GM12878 (cell line): ENCODE data around the gene ANP32D. TPM values are rescaled to one million over a fixed set of nuclear protein-coding genes. Genes with fewer than 3 reads are reported as not detected.

ENCODE experiments used
- ATAC-seq: fragments of 200-7000 bp; cut with Tn5 transposase; 3 replicates; pipeline ENCODE4 v1.9.1; 2020; ENCODE audit warnings: mild to moderate bottlenecking, moderate library complexity
- BruUV-seq: library from RNA; stranded (reverse); fragments of 400-500 nt; replicated peaks from 2 replicates; lab custom pipeline; 2021; lab: Mats Ljungman, UMichigan
- CTCF ChIA-PET: fragments of 300-600 bp; sonication (Branson Sonifier 250); formaldehyde crosslinking; extraction: SDS; loops from one replicate; lab custom pipeline; 2021; ENCODE audit warnings: inconsistent platforms; lab: Yijun Ruan, JAX
- POLR2A ChIA-PET: fragments of 350-600 bp; formaldehyde crosslinking; extraction: SDS; loops from one replicate; lab custom pipeline; 2021; ENCODE audit warnings: inconsistent platforms; lab: Charles Lee
- RAD21 ChIA-PET: fragments of 300-600 bp; sonication (Branson Sonifier 250); formaldehyde crosslinking; loops from one replicate; lab custom pipeline; 2023; ENCODE audit warnings: antibody characterized with exemption; ENCODE audit not compliant: unreplicated experiment; lab: Charles Lee
- SMC1A ChIA-PET: fragments of 300-600 bp; sonication (Branson Sonifier 250); formaldehyde crosslinking; loops from one replicate; lab custom pipeline; 2023; ENCODE audit not compliant: unreplicated experiment, uncharacterized antibody; lab: Charles Lee
- DNase-seq: peaks from one replicate; pipeline ENCODE4 v3.0.0-alpha.2; 2011; ENCODE audit warnings: low read depth, low spot score
- FAIRE-seq: peaks from 3 replicates; lab custom pipeline; 2011; peaks lifted over from hg19 to GRCh38; lab: Jason Lieb, UNC
- H2AFZ ChIP-seq: 2 replicates; pipeline ENCODE4 v1.6.0; 2011; ENCODE audit warnings: low read depth, low read length, control low read depth; ENCODE audit not compliant: control insufficient read depth
- H3K27ac ChIP-seq: 2 replicates; pipeline ENCODE4 v1.5.1; 2011; ENCODE audit warnings: control low read depth; ENCODE audit not compliant: control insufficient read depth, insufficient read depth
- H3K27me3 ChIP-seq, 2 experiments: replicated peaks in 1 of 2; 2 replicates each; pipeline versions ENCODE4 v1.6.0 to v1.6.1; 2011; ENCODE audit warnings: low read length in 1 of 2; ENCODE audit not compliant: control insufficient read depth in 2 of 2, insufficient read depth in 2 of 2
- H3K36me3 ChIP-seq, 2 experiments: 2 replicates each; pipeline ENCODE4 v1.5.1; 2011; ENCODE audit warnings: low read length in 1 of 2; ENCODE audit not compliant: control insufficient read depth in 2 of 2, insufficient read depth in 2 of 2
- H3K4me1 ChIP-seq: 2 replicates; pipeline ENCODE4 v1.6.1; 2011; ENCODE audit warnings: mild to moderate bottlenecking, low read length, moderate library complexity, mixed read lengths; ENCODE audit not compliant: control insufficient read depth, insufficient read depth
- H3K4me2 ChIP-seq: 2 replicates; pipeline ENCODE4 v1.6.0; 2011; ENCODE audit warnings: control low read depth; ENCODE audit not compliant: control insufficient read depth, insufficient read depth
- H3K4me3 ChIP-seq: fragments of 200-600 bp; sonication (generic); 2 replicates; pipeline ENCODE4 v1.5.1; 2016
- H3K79me2 ChIP-seq: 2 replicates; pipeline ENCODE4 v1.6.0; 2011; ENCODE audit warnings: low read length; ENCODE audit not compliant: control insufficient read depth, insufficient read depth
- H3K9ac ChIP-seq: 2 replicates; pipeline ENCODE4 v1.8.0; 2011; ENCODE audit warnings: low read length, control low read depth, mixed read lengths; ENCODE audit not compliant: control insufficient read depth, insufficient read depth
- H3K9me3 ChIP-seq: replicated peaks from 3 replicates; pipeline ENCODE4 v1.5.1; 2011; ENCODE audit warnings: mild to moderate bottlenecking, low read length; ENCODE audit not compliant: control insufficient read depth, insufficient read depth
- H4K20me1 ChIP-seq: 2 replicates; pipeline ENCODE4 v1.6.0; 2011; ENCODE audit not compliant: control insufficient read depth, insufficient read depth
- BACH1 ChIP-seq: fragments of 450-650 bp; IDR thresholded peaks from 2 replicates; pipeline ENCODE4 v1.6.1; 2017; ENCODE audit warnings: mild to moderate bottlenecking, borderline replicate concordance
- CHD2 ChIP-seq: IDR thresholded peaks from 2 replicates; pipeline ENCODE4 v1.6.1; 2011; ENCODE audit warnings: low read depth, low read length, improper control_type of control experiment, borderline replicate concordance
- JUNB ChIP-seq: IDR thresholded peaks from 2 replicates; pipeline ENCODE4 v1.6.1; 2016; ENCODE audit warnings: antibody characterized with exemption, mild to moderate bottlenecking
- MEF2A ChIP-seq: IDR thresholded peaks from 2 replicates; pipeline ENCODE4 v1.6.1; 2011; ENCODE audit warnings: low read depth, mild to moderate bottlenecking, low read length, moderate library complexity; ENCODE audit not compliant: insufficient read depth
- MEF2B ChIP-seq: fragments of 450-650 bp; IDR thresholded peaks from 2 replicates; pipeline ENCODE4 v1.6.1; 2018; ENCODE audit warnings: mild to moderate bottlenecking, moderate library complexity; ENCODE audit not compliant: partially characterized antibody, poor library complexity, severe bottlenecking
- NBN ChIP-seq: fragments of 450-650 bp; IDR thresholded peaks from 2 replicates; pipeline ENCODE4 v1.6.1; 2016
- PRDM15 ChIP-seq: fragments of 450-650 bp; formaldehyde crosslinking; IDR thresholded peaks from 2 replicates; pipeline ENCODE4 v1.4.0; 2020; ENCODE audit warnings: mild to moderate bottlenecking, moderate library complexity
- SMAD1 ChIP-seq: fragments of 450-650 bp; IDR thresholded peaks from 2 replicates; pipeline ENCODE4 v1.6.1; 2018; ENCODE audit warnings: mild to moderate bottlenecking, low read depth; ENCODE audit not compliant: partially characterized antibody
- SMAD5 ChIP-seq: IDR thresholded peaks from 2 replicates; pipeline ENCODE4 v1.6.1; 2016; ENCODE audit warnings: antibody characterized with exemption, low read depth
- TBL1XR1 ChIP-seq: IDR thresholded peaks from 2 replicates; pipeline ENCODE4 v1.6.1; 2012; ENCODE audit warnings: low read depth, low read length, improper control_type of control experiment
- TCF7 ChIP-seq: IDR thresholded peaks from 2 replicates; pipeline ENCODE4 v1.6.1; 2014; ENCODE audit warnings: antibody characterized with exemption, borderline replicate concordance
- YY1 ChIP-seq: IDR thresholded peaks from 2 replicates; pipeline ENCODE4 v1.6.1; 2011; ENCODE audit warnings: low read depth, mild to moderate bottlenecking, low read length
- whole genome bisulfite sequencing: methylation state at CpG from one replicate; pipeline ENCODE4 v1.1.6; 2016; ENCODE audit warnings: low lambda C conversion rate; ENCODE audit not compliant: insufficient replicate concordance, insufficient coverage; ENCODE audit errors: missing lambda C conversion rate; 5-methylcytosine and 5-hydroxymethylcytosine counted together
- in situ Hi-C: fragments of 300-500 bp; cut with MboI; formaldehyde crosslinking; loops from 9 replicates; pipeline ENCODE4 v1.14.3; 2018; ENCODE audit warnings: mixed read lengths
- intact Hi-C: fragments of 100-400 bp; cut with micrococcal nuclease; formaldehyde crosslinking; loops from one replicate; pipeline ENCODE4 v1.14.2; 2022; ENCODE audit not compliant: unreplicated experiment
- polyA plus RNA-seq, 11 experiments: library from polyadenylated mRNA; depleted of rRNA in 4 of 11; unstranded in 6 of 11; stranded (reverse) in 5 of 11; fragments of >200 nt; fragmentation: Nextera tagmentation in 4 of 11; fragmentation: Illumina TruSeq in 1 of 11; extraction: Ambion mirVana in 4 of 11; extraction: Trizol in 1 of 11; gene quantifications; 1 replicate in 1 of 11; 2 replicates in 10 of 11; pipeline versions ENCODE4 v1.2.1 to v1.2.3, GENCODE V29; 2011 to 2016; ENCODE audit warnings: inconsistent platforms in 2 of 11, missing spikeins in 2 of 11, low read depth in 1 of 11
- total RNA-seq, 4 experiments: library from RNA; depleted of rRNA in 3 of 4; stranded (reverse); fragments of >200 nt in 3 of 4; fragmentation: Illumina TruSeq in 1 of 4; extraction: Trizol in 1 of 4; gene quantifications; 2 replicates each; pipeline versions ENCODE4 v1.2.1 to v1.2.3, GENCODE V29; 2013 to 2021
- TF ChIP-seq, protein P1 (sequence below): fragments of 450-650 bp; IDR thresholded peaks from 2 replicates; pipeline ENCODE4 v1.6.1; 2018; ENCODE audit warnings: borderline replicate concordance, mild to moderate bottlenecking; ENCODE audit not compliant: partially characterized antibody
- TF ChIP-seq, protein P2 (sequence below): IDR thresholded peaks from 2 replicates; pipeline ENCODE4 v1.6.1; 2012; ENCODE audit warnings: low read depth, low read length, improper control_type of control experiment
- TF ChIP-seq, protein P3 (sequence below): IDR thresholded peaks from 2 replicates; pipeline ENCODE4 v1.6.1; 2011; ENCODE audit warnings: borderline replicate concordance, low read depth, mild to moderate bottlenecking, moderate library complexity, mixed read lengths, low read length; ENCODE audit not compliant: insufficient read depth; ENCODE audit errors: extremely low read length

Gene ANP32D
- total and polyA plus RNA-seq, 10 of the 15 experiments (the other 5 are each of a cell fraction or from before 2014, with no cell fraction given), result not detected

DNA sequence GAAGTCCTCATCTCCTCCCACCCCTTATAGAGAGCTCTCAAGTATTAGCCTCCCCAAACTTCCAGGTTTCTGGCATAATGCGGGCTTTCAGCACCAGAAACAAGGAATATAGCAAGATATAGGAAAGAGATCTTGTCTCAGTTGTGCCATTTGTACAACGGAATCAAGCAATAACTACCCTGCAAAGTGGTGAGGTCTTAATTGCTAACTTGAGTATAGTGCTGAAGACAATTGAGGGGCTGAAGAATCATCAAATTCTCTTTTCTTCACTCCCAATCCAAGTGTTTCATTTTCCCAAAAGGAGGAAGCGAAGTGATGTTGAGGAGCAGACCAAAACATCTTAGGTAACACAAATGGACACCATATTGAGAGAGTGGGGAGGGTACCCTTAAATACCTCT, 26.8 kb upstream of the ANP32D start (continued):
- TF ChIP-seq, protein P1, sequence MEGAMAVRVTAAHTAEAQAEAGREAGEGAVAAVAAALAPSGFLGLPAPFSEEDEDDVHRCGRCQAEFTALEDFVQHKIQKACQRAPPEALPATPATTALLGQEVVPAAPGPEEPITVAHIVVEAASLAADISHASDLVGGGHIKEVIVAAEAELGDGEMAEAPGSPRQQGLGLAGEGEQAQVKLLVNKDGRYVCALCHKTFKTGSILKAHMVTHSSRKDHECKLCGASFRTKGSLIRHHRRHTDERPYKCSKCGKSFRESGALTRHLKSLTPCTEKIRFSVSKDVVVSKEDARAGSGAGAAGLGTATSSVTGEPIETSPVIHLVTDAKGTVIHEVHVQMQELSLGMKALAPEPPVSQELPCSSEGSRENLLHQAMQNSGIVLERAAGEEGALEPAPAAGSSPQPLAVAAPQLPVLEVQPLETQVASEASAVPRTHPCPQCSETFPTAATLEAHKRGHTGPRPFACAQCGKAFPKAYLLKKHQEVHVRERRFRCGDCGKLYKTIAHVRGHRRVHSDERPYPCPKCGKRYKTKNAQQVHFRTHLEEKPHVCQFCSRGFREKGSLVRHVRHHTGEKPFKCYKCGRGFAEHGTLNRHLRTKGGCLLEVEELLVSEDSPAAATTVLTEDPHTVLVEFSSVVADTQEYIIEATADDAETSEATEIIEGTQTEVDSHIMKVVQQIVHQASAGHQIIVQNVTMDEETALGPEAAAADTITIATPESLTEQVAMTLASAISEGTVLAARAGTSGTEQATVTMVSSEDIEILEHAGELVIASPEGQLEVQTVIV, result no peak
- TF ChIP-seq SMAD1, result no peak

DNA sequence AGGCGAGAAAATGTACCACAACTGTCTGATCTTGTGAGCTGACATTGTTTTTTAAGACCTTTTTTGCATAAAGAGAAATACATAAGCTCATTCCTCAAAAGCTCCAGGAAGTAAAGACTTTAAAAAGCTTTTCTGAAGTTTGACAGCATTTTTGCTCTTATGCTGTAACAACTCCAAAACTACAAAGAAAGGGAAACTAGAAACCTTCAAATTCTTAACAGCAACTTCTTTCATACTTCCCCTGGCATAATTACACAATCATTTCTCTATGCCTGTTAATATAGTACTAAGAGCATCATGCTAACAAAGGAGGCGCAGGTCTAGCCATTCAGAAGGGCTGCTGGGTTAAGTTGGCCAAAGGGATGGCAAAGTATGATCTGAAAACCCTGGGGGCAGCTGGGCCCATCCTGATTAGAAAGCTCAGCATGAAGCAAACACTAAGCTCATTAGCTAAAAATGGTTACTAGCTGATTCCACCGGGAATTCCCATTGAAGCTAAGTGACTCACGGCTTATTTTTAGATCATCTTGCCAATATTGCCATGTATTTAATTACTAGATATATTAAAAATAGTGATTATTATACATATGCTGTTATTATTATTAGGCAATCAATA, 26.1 kb upstream of the ANP32D start:
- RAD21 ChIA-PET, result interaction anchor here (1.0 to 1.3 kb wide), 5 partner anchors 11 to 154 kb away, joined by 3 to 4 read pairs (median 4); no protein-coding TSS in a partner anchor
- BruUV-seq, result no TSS peak
- H3K4me3 ChIP-seq, result no peak overlapping the region
- no peak overlapping the region for H3K9ac ChIP-seq
- no peaks in the 10 kb centered on the region for H3K27me3 ChIP-seq
- in situ Hi-C loops (no loop called here), intact Hi-C loops (no loop called here)
- no peaks in the 10 kb centered on the region for H3K36me3 ChIP-seq
- no peak overlapping the region for H2AFZ ChIP-seq
- no peaks in the 10 kb centered on the region for H4K20me1 ChIP-seq
- SMC1A ChIA-PET, result interaction anchor here (0.7 to 1.4 kb wide), 7 partner anchors 9 to 430 kb away, joined by 3 to 6 read pairs (median 3); no protein-coding TSS in a partner anchor
- CTCF ChIA-PET, result no interaction called here
- H3K4me1 ChIP-seq, result no peaks in the 10 kb centered on the region
- H3K27ac ChIP-seq, result no peak overlapping the region; the same call in 1 of the 2 replicates
- no peaks in the 10 kb centered on the region for H3K79me2 ChIP-seq
- ATAC-seq (peak; percentile 84), DNase-seq (no peak), FAIRE-seq (no peak)
- no peak overlapping the region for H3K4me2 ChIP-seq
- POLR2A ChIA-PET, result no interaction called here
- peaks cover 2% of the 10 kb centered on the region; the same call in 2 of the 3 replicates for H3K9me3 ChIP-seq
- 11% methylated on average over 4 of the region's 4 CpGs for WGBS
- TF ChIP-seq BACH1 (no peak), CHD2 (no peak), PRDM15 (CRISPR knock-in tag) (no peak), JUNB (peak; percentile 42; the same call in 1 of the 2 replicates), MEF2A (0 out of 2 replicates have a peak, but pooled peaks have one; percentile 44), YY1 (no peak), MEF2B (no peak), TBL1XR1 (no peak), SMAD5 (no peak), NBN (no peak), TCF7 (peak; percentile 28; the same call in 1 of the 2 replicates)
- TF ChIP-seq, protein P2, sequence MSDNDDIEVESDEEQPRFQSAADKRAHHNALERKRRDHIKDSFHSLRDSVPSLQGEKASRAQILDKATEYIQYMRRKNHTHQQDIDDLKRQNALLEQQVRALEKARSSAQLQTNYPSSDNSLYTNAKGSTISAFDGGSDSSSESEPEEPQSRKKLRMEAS, result no peak
- TF ChIP-seq, protein P3, sequence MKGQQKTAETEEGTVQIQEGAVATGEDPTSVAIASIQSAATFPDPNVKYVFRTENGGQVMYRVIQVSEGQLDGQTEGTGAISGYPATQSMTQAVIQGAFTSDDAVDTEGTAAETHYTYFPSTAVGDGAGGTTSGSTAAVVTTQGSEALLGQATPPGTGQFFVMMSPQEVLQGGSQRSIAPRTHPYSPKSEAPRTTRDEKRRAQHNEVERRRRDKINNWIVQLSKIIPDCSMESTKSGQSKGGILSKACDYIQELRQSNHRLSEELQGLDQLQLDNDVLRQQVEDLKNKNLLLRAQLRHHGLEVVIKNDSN, result no peak
